HG02981 (cell line): ENCODE measurements around the gene PITPNM1.

Source experiments
- ATAC-seq: cut with Tn5 transposase; IDR thresholded peaks from one replicate; pipeline ENCODE4 v1.9.1; 2021; ENCODE audit warnings: mild to moderate bottlenecking, moderate library complexity; ENCODE audit not compliant: unreplicated experiment

PITPNM1 gene

GRCh38 chr11:67504005-67504949, 886 bp downstream of the PITPNM1 start:
- ATAC-seq, result no peak

GRCh38 chr11:67503119-67504004, 1.8 kb downstream of the PITPNM1 start:
- ATAC-seq, result no peak

- no peak for ATAC-seq
Observed at GRCh38 chr11:67502328-67502979, 2.7 kb downstream of the PITPNM1 start.

GRCh38 chr11:67501854-67502253, 3.3 kb downstream of the PITPNM1 start:
- ATAC-seq, result no peak

GRCh38 chr11:67500831-67501715, 4.1 kb downstream of the PITPNM1 start:
- ATAC-seq, result no peak

- no peak for ATAC-seq
Observed at GRCh38 chr11:67500484-67500821, 4.7 kb downstream of the PITPNM1 start.

- ATAC-seq, result no peak
Observed at GRCh38 chr11:67499808-67500483, 5.2 kb downstream of the PITPNM1 start.

GRCh38 chr11:67498544-67498972, 6.6 kb downstream of the PITPNM1 start:
- ATAC-seq, result no peak

GRCh38 chr11:67497656-67498291, 7.4 kb downstream of the PITPNM1 start:
- no peak for ATAC-seq

GRCh38 chr11:67496113-67496512, 9.1 kb downstream of the PITPNM1 start:
- no peak for ATAC-seq

GRCh38 chr11:67495234-67496005, 9.7 kb downstream of the PITPNM1 start:
- no peak for ATAC-seq

GRCh38 chr11:67494371-67495233, 10.6 kb downstream of the PITPNM1 start:
- no peak for ATAC-seq

- no peak for ATAC-seq
Observed at GRCh38 chr11:67493548-67494370, 11.4 kb downstream of the PITPNM1 start.

- no peak for ATAC-seq
Observed at GRCh38 chr11:67492801-67493547, 12.2 kb downstream of the PITPNM1 start.

- no peak for ATAC-seq
Observed at GRCh38 chr11:67492069-67492727, 13.0 kb downstream of the PITPNM1 start.
